GM12891 (cell line): Measurements from ENCODE around the gene XXYLT1.

ENCODE experiments used
- DNase-seq: peaks from one replicate; pipeline ENCODE4 v3.0.0; 2011; ENCODE audit warnings: low spot score; ENCODE audit not compliant: insufficient read length
- FAIRE-seq: peaks from 2 replicates; lab custom pipeline; 2011; peaks lifted over from hg19 to GRCh38; lab: Jason Lieb, UNC
- PAX5 ChIP-seq: IDR thresholded peaks from 2 replicates; pipeline ENCODE4 v1.6.1; 2011; ENCODE audit warnings: low read length, moderate library complexity, mild to moderate bottlenecking; ENCODE audit not compliant: insufficient read depth, severe bottlenecking
- POLR2A ChIP-seq: IDR thresholded peaks from 2 replicates; pipeline ENCODE4 v1.6.1; 2011; ENCODE audit warnings: low read depth, low read length, control low read depth
- POLR2AphosphoS5 ChIP-seq: IDR thresholded peaks from 2 replicates; pipeline ENCODE4 v1.6.1; 2011; ENCODE audit warnings: low read depth, low read length, control low read depth
- POU2F2 ChIP-seq: IDR thresholded peaks from 2 replicates; pipeline ENCODE4 v1.6.1; 2011; ENCODE audit warnings: low read depth, mild to moderate bottlenecking, control low read depth, low read length, moderate library complexity
- SPI1 ChIP-seq: IDR thresholded peaks from 2 replicates; pipeline ENCODE4 v1.6.1; 2011; ENCODE audit warnings: low read depth, low read length, control low read depth
- TAF1 ChIP-seq: IDR thresholded peaks from 2 replicates; pipeline ENCODE4 v1.6.1; 2011; ENCODE audit warnings: low read depth, low read length, control low read depth

Gene XXYLT1

DNA sequence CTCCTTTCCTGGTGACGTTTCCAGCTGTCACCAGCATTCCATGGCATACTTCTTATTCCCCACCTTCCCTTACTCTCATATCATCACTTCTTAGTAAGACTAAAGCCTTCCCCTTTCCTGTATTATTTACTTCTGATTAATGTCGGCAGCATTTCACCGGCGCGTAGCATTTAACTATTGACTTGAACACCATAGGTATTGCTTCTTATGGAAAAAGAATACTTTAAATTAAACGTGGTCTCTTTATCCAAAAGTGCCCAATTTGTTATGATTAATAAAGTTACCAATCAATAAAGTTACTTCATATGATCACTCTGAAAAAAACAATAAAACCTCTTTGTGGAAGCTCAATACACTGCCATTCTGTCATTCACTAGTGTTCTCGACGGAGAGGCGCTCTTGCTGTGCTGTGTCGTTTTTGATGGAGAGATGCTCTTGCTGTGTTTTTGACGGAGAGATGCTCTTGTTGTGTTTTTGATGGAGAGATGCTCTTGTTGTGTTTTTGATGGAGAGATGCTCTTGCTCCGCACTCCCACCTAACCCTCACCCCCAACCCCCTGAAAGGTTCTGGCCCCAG lies 165.0 kb downstream of the XXYLT1 start:
- no peak for TF ChIP-seq PAX5
- no peak for TF ChIP-seq POLR2A
- TF ChIP-seq POLR2AphosphoS5: no peak
- TF ChIP-seq TAF1: no peak
- TF ChIP-seq POU2F2: no peak
- no peak for TF ChIP-seq SPI1

DNA sequence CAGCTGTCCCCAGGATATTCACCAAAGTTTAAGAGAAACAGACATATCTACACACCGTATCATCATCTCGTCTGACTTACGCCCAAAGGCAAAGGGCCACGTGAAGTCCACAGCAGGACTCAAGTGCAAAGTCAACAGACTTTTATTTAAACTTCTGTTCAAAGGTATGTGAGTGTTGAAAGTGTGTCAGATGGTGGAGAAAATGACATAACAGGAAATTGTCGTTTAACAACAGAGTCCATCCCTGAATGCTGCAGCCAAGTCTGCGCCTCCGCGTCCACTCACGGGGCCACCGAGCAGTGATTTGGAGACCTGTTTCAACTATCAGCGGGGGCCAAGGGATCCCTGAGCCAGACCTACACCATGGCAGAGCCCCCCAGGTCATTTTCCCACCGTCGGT lies 165.6 kb downstream of the XXYLT1 start:
- DNase-seq: no peak
- TF ChIP-seq TAF1 (no peak), POU2F2 (no peak), PAX5 (no peak), POLR2AphosphoS5 (no peak), SPI1 (no peak), POLR2A (no peak)
- FAIRE-seq: no peak

More for the DNA sequence above, 165.0 kb downstream of the XXYLT1 start:
- DNase-seq (no peak), FAIRE-seq (no peak)

DNA sequence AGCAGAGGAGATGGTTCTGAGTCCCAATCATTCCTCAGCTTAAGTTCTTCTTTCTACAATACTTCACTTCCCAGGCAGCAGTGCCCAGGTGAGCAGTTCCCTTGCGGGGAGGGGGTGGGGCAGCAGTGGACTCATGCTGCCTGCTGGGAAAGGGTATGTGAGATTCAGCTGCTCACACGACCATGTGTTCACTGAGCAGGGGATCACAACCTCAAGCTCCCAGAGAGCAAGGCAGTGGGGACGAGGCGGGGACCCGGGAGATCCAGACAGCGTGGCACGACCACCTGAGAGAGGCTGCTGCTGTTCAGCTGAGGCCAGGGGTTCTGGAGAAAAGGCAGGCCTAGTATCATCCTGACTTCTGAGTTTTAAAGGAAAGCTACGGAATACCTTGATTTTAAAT lies 166.6 kb downstream of the XXYLT1 start:
- no peak for DNase-seq
- TF ChIP-seq POU2F2: no peak
- TF ChIP-seq POLR2AphosphoS5: no peak
- no peak for TF ChIP-seq SPI1
- no peak for TF ChIP-seq TAF1
- no peak for TF ChIP-seq POLR2A
- no peak for TF ChIP-seq PAX5
- no peak for FAIRE-seq

DNA sequence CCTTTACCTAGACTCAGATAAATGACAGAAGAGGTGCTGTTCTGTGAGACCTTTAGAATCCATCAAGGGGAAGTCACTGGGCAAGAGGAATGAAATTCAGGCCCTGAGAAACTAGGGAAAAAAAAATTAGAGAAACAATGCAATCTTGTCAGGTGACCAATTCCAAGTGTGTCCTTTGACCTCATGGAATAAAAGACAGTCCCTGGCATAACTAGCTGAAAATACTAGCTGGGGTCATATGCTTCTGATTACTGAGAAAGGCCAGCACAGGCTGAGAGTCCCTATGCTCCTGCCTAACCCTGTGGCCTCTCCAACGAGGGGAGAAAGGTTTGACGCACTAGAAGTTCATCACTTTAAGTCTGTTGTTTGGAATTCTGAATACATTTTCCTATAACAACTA lies 167.3 kb downstream of the XXYLT1 start:
- TF ChIP-seq POLR2A: no peak
- no peak for TF ChIP-seq PAX5
- no peak for TF ChIP-seq TAF1
- no peak for TF ChIP-seq SPI1
- no peak for TF ChIP-seq POU2F2
- TF ChIP-seq POLR2AphosphoS5: no peak
- DNase-seq (no peak), FAIRE-seq (no peak)

DNA sequence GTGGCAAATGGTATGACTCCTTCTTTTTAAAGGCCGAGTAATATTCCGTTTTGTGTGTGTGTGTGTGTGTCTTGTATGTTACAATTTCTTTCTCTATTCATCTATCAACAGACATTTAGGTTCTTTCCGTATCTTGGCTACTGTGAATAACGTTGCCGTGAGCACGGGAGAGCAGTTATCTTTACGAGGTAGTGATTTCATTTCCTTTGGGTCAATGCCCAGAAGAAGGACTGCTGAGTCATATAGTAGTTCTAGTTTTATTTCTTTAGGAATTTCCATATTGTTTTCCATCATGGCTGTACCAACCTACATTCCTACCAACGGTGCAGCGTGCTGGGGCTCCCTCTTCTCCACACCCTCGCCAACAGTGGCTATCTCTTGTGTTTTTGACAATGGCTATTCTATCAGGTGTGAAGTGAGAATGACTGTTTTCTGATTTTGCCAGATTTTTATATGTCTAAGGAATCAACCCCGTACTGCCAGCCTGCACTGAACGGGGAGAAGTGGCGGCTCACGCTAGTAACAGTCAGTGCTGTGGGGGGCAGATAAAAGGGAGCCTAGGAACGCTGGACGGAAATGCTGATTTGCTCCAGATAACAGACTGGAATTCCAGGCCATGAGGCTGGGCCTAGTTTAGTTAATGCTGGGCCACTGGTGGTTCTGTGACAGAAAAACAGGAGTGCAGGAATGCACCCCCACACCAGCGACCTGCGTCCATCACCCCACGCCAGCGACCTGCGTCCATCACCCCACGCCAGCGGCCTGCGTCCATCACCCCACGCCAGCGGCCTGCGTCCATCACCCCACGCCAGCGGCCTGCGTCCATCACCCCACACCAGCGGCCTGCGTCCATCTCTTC lies 168.1 kb downstream of the XXYLT1 start:
- no peak for DNase-seq
- TF ChIP-seq SPI1 (no peak), PAX5 (no peak), POLR2A (no peak), POLR2AphosphoS5 (no peak), POU2F2 (no peak), TAF1 (no peak)
- no peak for FAIRE-seq

DNA sequence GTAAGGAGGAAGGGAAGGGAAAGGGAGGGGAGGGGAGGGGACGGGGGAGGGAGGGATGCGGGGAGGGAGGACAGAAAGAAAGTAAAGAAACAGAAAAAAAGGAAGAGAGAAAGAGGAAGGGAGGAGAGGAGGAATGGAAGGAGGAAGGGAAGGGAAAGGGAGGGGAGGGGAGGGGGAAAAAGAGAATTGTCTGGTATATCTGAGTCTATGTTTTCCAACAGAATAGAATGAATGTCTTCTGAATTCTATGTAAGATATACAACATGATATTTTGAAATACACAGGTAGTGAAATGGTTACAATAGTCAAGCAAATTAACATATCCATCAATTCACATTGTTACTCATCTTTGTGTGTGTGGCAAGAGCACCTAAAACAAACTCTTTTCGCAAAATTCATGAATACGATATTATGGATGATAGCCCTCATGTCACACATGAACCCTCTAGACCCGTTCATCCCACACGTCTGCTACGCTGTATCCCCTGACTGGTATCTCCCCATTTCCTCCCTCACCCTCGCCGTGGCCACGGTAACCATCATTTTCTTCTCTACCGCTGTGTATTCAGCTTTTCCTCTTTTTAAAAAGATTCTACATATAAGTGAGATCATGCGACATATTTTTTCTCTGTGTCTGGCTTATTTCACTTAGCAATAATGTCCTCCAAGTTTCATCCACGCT lies 168.9 kb downstream of the XXYLT1 start:
- FAIRE-seq: no peak
- no peak for DNase-seq
- TF ChIP-seq TAF1: no peak
- TF ChIP-seq POU2F2: no peak
- no peak for TF ChIP-seq POLR2A
- TF ChIP-seq POLR2AphosphoS5: no peak
- TF ChIP-seq PAX5: no peak
- TF ChIP-seq SPI1: no peak

DNA sequence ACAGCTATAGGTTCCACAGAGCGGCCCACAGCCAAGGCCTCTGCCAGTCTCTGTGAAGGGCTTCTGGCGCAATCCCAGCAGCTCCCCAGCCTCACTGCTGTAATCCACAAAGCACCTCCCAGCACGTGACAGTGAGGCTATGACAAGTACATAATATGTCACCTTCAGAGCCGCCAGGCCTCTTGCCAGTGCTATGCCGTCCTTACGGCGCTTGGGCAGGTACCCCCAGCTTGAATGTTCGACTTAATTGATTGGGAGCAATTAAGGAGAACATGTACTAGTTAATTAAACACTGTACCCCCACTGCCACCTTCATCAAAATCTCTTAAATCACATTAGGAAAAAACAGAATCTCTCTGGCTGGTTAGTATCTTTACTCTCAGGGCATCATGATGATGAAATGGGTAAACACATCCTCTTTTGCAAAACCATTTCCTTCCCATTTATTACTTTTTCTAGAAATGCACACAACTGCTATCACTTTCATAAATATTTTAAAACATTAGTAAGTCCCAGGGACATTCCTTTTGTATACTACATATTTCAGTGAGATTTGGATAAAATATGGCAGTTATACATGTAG lies 169.9 kb downstream of the XXYLT1 start:
- TF ChIP-seq POLR2A (no peak), SPI1 (peak; percentile 70)
- FAIRE-seq (peak; percentile 9), DNase-seq (no peak)

DNA sequence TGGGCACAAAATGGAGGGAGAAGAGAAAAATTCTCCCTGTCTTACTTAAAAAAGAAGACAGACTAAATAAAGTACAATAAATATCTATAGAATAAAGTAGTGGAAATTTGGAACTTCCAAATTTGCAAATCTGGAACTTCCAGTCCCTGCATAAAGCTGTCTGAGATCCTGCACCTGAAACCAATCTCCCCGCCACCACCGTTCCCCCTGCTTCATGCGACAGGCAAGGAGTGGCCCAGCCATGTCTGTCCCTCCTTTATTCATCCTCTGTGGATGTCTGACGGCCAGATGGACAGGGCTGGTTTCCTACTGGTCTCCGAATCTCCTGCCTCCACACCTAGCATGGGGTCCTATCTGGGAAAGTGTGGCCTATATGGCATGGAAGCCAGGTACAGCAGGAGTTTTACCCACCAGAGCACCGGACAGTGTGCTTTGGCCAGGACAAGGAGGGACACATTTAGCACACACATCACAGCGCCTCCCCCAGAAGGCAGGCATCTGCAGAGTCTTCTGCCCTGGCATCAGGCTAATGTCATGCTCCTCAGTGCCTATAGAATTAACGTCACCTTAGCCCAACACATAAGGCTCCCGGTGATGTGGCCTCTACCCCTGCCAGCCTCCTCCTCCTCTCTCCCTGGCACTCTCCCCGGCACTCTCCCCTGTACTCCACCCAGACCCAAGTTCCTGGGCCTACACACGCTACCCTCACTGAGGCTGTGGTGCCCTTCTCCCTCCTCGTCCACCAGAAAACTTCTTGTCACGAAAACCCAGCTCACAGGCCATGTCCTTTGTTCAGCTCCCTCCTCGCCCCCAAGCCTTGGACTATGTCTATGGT lies 170.8 kb downstream of the XXYLT1 start:
- DNase-seq (no peak), FAIRE-seq (no peak)
- no peak for TF ChIP-seq POLR2A
